DOHH2 (cell line): ENCODE data around the gene TRIM27.

Experiments
- EZH2phosphoT487 ChIP-seq: fragments of 200-600 bp; sonication (generic); IDR thresholded peaks from 2 replicates; pipeline ENCODE4 v1.6.1; 2017; ENCODE audit warnings: borderline replicate concordance, mild to moderate bottlenecking, antibody characterized with exemption, low read length, moderate library complexity, mixed read lengths
- TF ChIP-seq, protein P1 (sequence below): fragments of 200-600 bp; sonication (generic); IDR thresholded peaks from one replicate; pipeline ENCODE4 v1.5.1; 2014; ENCODE audit warnings: antibody characterized with exemption, mild to moderate bottlenecking, low read depth, low read length; ENCODE audit not compliant: poor library complexity, severe bottlenecking

DNA sequence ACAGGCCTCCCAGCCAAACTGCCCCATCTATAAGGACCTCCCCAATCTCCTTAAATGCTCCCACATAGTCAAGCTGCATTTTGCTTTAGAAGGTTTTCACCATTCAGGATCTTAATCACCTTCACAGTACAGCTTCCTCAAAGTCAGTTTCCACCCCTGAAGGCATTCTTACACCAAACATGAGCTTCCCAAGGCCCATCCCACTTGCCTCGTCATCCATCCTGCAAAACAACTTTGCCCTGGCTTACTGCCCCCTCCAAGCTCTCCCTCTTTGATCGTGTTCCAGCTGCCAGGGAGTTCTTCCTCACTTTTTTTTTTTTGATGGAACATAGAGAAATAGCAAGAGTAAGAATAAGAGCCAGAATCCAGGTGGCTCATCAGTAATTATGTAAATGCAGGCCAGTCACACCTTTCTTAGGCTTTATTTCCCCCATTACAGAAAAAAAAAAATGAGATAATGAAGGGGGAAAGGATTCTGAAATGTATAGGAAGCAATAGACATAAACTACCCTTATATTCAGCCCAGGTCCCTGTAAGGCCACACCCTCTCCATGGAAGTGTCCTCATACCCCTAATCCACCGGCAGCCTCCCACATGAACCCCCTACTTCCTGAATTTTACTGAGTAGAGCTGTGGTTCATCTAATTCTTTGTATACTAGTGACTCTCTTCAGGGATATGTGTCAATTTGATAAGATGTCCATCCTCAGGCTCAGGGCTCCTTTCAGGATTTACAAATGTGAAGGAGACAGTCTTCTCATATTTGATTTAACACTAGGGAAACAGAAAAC lies 12.7 kb downstream of the TRIM27 start:
- TF ChIP-seq, protein P1, sequence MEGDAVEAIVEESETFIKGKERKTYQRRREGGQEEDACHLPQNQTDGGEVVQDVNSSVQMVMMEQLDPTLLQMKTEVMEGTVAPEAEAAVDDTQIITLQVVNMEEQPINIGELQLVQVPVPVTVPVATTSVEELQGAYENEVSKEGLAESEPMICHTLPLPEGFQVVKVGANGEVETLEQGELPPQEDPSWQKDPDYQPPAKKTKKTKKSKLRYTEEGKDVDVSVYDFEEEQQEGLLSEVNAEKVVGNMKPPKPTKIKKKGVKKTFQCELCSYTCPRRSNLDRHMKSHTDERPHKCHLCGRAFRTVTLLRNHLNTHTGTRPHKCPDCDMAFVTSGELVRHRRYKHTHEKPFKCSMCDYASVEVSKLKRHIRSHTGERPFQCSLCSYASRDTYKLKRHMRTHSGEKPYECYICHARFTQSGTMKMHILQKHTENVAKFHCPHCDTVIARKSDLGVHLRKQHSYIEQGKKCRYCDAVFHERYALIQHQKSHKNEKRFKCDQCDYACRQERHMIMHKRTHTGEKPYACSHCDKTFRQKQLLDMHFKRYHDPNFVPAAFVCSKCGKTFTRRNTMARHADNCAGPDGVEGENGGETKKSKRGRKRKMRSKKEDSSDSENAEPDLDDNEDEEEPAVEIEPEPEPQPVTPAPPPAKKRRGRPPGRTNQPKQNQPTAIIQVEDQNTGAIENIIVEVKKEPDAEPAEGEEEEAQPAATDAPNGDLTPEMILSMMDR, result no peak
- TF ChIP-seq EZH2phosphoT487, result no peak
